OCI-LY1 (cell line): ENCODE data around the gene ST6GAL2.

Experiments used
- H2AFZ ChIP-seq: fragments of 200-600 bp; sonication (generic), shearing (Covaris generic); 2 replicates; pipeline ENCODE4 v1.6.0; 2014; ENCODE audit warnings: antibody characterized with exemption, mild to moderate bottlenecking, low read length
- H3F3A ChIP-seq: fragments of 200-600 bp; sonication (generic), shearing (Covaris generic); 2 replicates; pipeline ENCODE4 v1.6.0; 2014; ENCODE audit warnings: mild to moderate bottlenecking, antibody characterized with exemption, low read length, moderate library complexity; ENCODE audit not compliant: insufficient read depth
- H3K27ac ChIP-seq: fragments of 200-600 bp; sonication (generic); 2 replicates; pipeline ENCODE4 v1.5.1; 2014; ENCODE audit warnings: low read length, mixed run types, mild to moderate bottlenecking, low read depth; ENCODE audit not compliant: poor library complexity, severe bottlenecking
- H3K27me3 ChIP-seq: fragments of 200-600 bp; sonication (generic); 2 replicates; pipeline ENCODE4 v1.6.0; 2014; ENCODE audit warnings: antibody characterized with exemption, mild to moderate bottlenecking, low read length, moderate library complexity; ENCODE audit not compliant: insufficient read depth
- H3K36me3 ChIP-seq: fragments of 200-600 bp; sonication (generic); 2 replicates; pipeline ENCODE4 v1.6.1; 2014; ENCODE audit warnings: mild to moderate bottlenecking, antibody characterized with exemption, low read length, moderate library complexity, mixed read lengths; ENCODE audit not compliant: insufficient read depth
- H3K4me1 ChIP-seq: fragments of 200-600 bp; sonication (generic); 2 replicates; pipeline ENCODE4 v1.5.1; 2014; ENCODE audit warnings: mild to moderate bottlenecking, low read length, moderate library complexity; ENCODE audit not compliant: insufficient read depth, severe bottlenecking
- H3K4me2 ChIP-seq: fragments of 200-600 bp; sonication (generic), shearing (Covaris generic); 2 replicates; pipeline ENCODE4 v1.6.1; 2014; ENCODE audit warnings: low read length
- H3K4me3 ChIP-seq: fragments of 200-600 bp; sonication (generic); 2 replicates; pipeline ENCODE4 v1.5.1; 2014; ENCODE audit warnings: low read length, low read depth, mild to moderate bottlenecking, mixed read lengths; ENCODE audit not compliant: poor library complexity, severe bottlenecking
- H3K79me2 ChIP-seq: fragments of 200-600 bp; shearing (Covaris generic); 2 replicates; pipeline ENCODE4 v1.6.1; 2016; ENCODE audit warnings: mixed run types, low read length, mixed read lengths; ENCODE audit not compliant: insufficient read depth
- H3K9ac ChIP-seq: fragments of 200-600 bp; sonication (generic), shearing (Covaris generic); 2 replicates; pipeline ENCODE4 v1.6.1; 2014; ENCODE audit warnings: mild to moderate bottlenecking, low read length, mixed read lengths
- H3K9me2 ChIP-seq: fragments of 200-600 bp; sonication (generic), shearing (Covaris generic); 2 replicates; pipeline ENCODE4 v1.6.1; 2014; ENCODE audit warnings: low read depth, mild to moderate bottlenecking, low read length, mixed read lengths
- H3K9me3 ChIP-seq: fragments of 200-600 bp; shearing (Covaris generic); 2 replicates; pipeline ENCODE4 v1.6.1; 2014; ENCODE audit warnings: low read length, mixed read lengths
- H4K20me1 ChIP-seq: fragments of 200-600 bp; sonication (generic), shearing (Covaris generic); 2 replicates; pipeline ENCODE4 v1.6.0; 2016; ENCODE audit warnings: mild to moderate bottlenecking, low read length; ENCODE audit not compliant: insufficient read depth
- CTCF ChIP-seq: fragments of 200-600 bp; sonication (generic), shearing (Covaris generic); IDR thresholded peaks from 2 replicates; pipeline ENCODE4 v1.5.1; 2017; ENCODE audit warnings: mild to moderate bottlenecking, antibody characterized with exemption, low read length, moderate library complexity, mixed read lengths
- EZH2 ChIP-seq: fragments of 200-600 bp; sonication (generic), shearing (Covaris generic); IDR thresholded peaks from 2 replicates; pipeline ENCODE4 v1.8.0; 2017; ENCODE audit warnings: borderline replicate concordance, mixed run types, mild to moderate bottlenecking, antibody characterized with exemption, low read length, moderate library complexity, mixed read lengths

The ST6GAL2 gene

GRCh38 chr2:106868275-106868674 lies 17.7 kb downstream of the ST6GAL2 start:
- no peak; the same call in 1 of the 2 replicates for TF ChIP-seq CTCF
- H3K27ac ChIP-seq: no peak overlapping the region
- no peaks in the 10 kb centered on the region for H3F3A ChIP-seq
- no peaks in the 10 kb centered on the region for H3K9me3 ChIP-seq
- no peaks in the 10 kb centered on the region for H4K20me1 ChIP-seq
- H3K9me2 ChIP-seq: no peaks in the 10 kb centered on the region
- H3K9ac ChIP-seq: no peak overlapping the region
- no peak overlapping the region for H3K4me2 ChIP-seq
- H3K36me3 ChIP-seq: no peaks in the 10 kb centered on the region
- no peak overlapping the region for H3K4me3 ChIP-seq
- no peak overlapping the region for H2AFZ ChIP-seq
- no peaks in the 10 kb centered on the region for H3K79me2 ChIP-seq
- H3K27me3 ChIP-seq: no peaks in the 10 kb centered on the region
- no peaks in the 10 kb centered on the region for H3K4me1 ChIP-seq

- TF ChIP-seq EZH2: no peak
- no peak for TF ChIP-seq CTCF
- Histone ChIP-seq H3K9me2 (no peaks in the 10 kb centered on the region), H3K27me3 (no peaks in the 10 kb centered on the region), H2AFZ (no peak overlapping the region), H3K4me3 (no peak overlapping the region), H3K4me1 (no peaks in the 10 kb centered on the region), H3F3A (no peaks in the 10 kb centered on the region), H3K9me3 (no peaks in the 10 kb centered on the region), H3K27ac (no peak overlapping the region), H3K79me2 (no peaks in the 10 kb centered on the region), H3K36me3 (no peaks in the 10 kb centered on the region), H3K9ac (no peak overlapping the region), H4K20me1 (no peaks in the 10 kb centered on the region), H3K4me2 (no peak overlapping the region)
Observed at GRCh38 chr2:106867196-106867953, 18.6 kb downstream of the ST6GAL2 start.

- no peaks in the 10 kb centered on the region for H3K4me1 ChIP-seq
- no peaks in the 10 kb centered on the region for H3K79me2 ChIP-seq
- no peaks in the 10 kb centered on the region for H4K20me1 ChIP-seq
- no peak overlapping the region for H3K4me3 ChIP-seq
- H3K4me2 ChIP-seq: no peak overlapping the region
- H3F3A ChIP-seq: no peaks in the 10 kb centered on the region
- no peak overlapping the region for H3K27ac ChIP-seq
- H3K9me3 ChIP-seq: no peaks in the 10 kb centered on the region
- H3K36me3 ChIP-seq: no peaks in the 10 kb centered on the region
- no peak overlapping the region for H2AFZ ChIP-seq
- H3K9me2 ChIP-seq: no peaks in the 10 kb centered on the region
- no peak overlapping the region for H3K9ac ChIP-seq
- no peaks in the 10 kb centered on the region for H3K27me3 ChIP-seq
- TF ChIP-seq EZH2 (no peak), CTCF (no peak)
Observed at GRCh38 chr2:106866641-106867040, 19.3 kb downstream of the ST6GAL2 start.
